ENCODE data around the gene BUD13.

The BUD13 gene

DNA sequence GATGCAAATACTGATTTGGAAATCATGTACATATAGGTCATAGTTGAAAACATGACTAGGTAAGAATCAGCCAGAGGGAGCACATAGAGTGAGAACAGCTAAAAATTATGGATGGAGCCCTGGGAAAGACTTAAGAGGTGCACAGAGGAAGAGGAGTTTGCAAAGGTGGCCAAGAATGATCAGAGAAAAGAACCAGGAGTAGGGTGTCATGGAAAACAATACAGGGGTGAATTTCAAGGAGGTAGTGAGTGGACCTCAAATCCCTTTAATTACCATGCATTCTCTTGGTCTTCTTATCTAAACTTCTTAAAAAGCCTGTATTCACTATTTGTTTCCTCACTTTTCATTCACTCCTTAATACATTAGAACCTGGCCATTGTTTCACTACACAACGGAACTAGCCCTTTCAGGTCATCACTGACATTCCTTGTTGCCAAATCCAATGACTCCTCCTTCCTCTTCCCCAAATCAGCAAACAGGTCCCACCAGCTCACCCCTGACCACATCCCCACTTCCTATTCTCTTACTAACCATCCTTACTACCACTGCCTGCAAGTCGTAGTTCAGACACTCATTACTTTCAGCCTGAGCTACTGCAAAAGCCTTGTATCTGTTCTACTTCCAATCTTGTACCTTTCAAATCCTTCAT, 22.6 kb downstream of the BUD13 start:
- peak; percentile 80 for DNase-seq

DNA sequence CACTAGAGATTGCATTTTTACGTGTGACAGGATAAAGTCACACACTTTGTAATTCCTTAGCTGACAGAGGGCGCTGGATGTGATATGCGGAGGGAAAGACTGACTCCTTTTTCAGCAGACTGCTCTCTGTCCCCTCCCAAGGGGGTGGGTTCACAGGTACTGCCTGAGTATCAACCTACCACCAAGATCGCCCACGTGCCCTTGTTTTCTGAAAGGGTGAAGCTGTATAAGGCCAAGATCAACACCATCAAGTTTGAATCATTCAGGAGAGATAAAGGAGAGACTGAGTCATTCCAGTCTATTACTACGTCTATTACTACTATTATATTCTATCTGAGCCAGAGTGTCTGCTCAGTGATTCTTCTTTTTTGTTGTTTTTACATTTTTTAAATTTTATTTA, 30.7 kb downstream of the BUD13 start:
- DNase-seq, result no peak

GRCh38 chr11:116740741-116741140, 32.0 kb downstream of the BUD13 start:
- no peak for DNase-seq

- no peak for DNase-seq
Observed at GRCh38 chr11:116738975-116739374, 33.8 kb downstream of the BUD13 start.

DNA sequence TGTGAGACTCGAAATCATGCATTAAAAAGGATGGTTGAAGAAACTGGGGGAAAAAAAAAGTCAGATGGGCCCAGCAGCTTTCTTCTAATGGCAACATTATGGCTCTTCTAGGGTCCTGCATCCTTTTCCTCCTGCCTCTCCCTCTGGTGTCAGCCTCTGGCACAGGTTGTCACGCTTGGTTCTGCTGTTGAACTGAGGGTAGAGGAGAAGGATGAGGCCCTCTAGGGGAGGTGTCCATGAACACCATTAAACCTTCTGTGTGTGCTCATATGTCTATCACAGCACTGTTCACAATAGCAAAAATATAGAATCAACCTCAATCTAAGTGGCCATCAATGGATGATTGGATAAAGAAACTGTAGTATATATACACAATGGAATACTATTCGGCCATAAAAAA, 36.0 kb downstream of the BUD13 start:
- no peak for DNase-seq

GRCh38 chr11:116733969-116734508, 38.7 kb downstream of the BUD13 start:
- peak; percentile 23 for DNase-seq

- DNase-seq, result no peak
Observed at GRCh38 chr11:116733043-116733755, 39.6 kb downstream of the BUD13 start.

DNA sequence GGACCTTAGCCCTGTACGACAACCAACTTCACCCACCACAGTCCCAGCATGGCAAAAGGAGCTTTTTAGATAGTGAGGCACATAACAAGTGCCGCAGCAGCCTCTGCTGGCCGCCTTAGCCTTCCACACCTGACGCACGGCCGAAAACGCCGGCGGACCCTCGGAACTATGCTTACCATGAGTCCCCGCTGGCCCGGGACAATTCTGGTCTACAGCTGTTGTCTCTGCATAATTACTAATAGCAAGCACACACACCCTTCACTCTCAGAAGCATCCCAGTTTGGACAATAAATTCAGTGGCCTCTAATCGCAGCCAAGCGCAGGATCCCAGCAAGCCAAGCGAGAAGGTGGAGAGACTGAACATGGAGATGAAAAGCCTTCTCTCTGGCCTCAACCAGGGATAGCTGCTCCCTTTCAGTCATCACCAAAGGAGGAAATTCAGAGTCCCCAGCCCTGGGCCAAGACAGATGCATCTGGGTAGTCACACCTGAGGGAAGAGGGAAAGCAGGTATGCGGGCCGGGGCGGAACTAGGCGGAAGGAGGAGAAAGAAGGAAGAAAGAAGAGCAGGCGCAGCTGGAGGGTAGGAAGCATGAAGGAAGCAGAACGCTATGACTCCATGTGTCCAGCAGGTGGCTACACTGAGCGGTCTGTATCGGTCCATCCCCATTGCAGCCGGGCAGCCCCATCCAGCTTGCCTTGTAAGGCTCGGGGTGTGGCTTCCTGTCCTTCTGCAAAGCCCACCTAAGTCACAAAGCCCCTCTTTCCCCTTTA, 40.3 kb downstream of the BUD13 start:
- DNase-seq, result peak; percentile 52

DNA sequence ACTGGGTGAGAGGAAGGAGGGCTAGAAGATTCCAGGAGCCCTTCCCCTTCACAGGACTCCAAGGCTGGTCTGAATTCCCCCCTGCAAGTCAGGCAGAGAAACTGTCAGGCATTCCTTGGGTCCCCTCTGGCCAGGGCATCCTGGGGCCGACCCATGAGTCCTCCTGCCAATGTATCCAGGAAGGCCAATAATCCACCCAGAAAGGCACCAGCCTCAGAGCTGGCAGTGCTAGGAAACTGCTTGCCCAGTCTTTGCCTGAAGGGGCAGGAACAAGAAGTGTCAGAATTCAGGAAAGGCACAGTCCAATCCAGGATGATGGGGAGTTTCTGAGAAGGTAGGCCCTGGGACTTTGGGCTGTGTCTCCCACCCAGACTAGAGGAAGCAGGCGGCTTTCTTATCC, 41.0 kb downstream of the BUD13 start:
- no peak for DNase-seq

- DNase-seq, result no peak
Observed at GRCh38 chr11:116731097-116731761, 41.6 kb downstream of the BUD13 start.

- no peak for DNase-seq
Observed at GRCh38 chr11:116730601-116731000, 42.2 kb downstream of the BUD13 start.

GRCh38 chr11:116730241-116730561, 42.6 kb downstream of the BUD13 start:
- DNase-seq, result no peak

GRCh38 chr11:116729501-116730240, 43.1 kb downstream of the BUD13 start:
- DNase-seq, result no peak

DNA sequence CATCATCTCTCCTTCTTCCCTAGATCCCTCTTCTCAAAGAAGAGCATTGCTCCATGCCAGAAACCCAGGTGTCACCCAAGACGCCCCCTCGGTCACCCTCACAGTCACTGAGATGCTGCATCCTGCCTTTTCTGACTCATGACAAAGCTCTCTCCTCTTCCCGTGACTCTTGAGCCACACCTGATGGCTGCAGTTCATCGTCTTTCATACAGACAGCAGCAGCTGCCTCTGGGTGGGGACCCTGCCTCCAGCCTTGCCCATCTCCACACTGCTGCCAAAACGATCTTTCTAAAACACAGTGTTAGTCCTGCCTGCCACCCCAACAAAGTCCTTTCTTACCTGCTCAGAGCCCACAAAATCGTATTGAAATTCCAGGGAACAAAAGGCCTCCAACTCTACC, 44.8 kb downstream of the BUD13 start:
- DNase-seq, result no peak

DNA sequence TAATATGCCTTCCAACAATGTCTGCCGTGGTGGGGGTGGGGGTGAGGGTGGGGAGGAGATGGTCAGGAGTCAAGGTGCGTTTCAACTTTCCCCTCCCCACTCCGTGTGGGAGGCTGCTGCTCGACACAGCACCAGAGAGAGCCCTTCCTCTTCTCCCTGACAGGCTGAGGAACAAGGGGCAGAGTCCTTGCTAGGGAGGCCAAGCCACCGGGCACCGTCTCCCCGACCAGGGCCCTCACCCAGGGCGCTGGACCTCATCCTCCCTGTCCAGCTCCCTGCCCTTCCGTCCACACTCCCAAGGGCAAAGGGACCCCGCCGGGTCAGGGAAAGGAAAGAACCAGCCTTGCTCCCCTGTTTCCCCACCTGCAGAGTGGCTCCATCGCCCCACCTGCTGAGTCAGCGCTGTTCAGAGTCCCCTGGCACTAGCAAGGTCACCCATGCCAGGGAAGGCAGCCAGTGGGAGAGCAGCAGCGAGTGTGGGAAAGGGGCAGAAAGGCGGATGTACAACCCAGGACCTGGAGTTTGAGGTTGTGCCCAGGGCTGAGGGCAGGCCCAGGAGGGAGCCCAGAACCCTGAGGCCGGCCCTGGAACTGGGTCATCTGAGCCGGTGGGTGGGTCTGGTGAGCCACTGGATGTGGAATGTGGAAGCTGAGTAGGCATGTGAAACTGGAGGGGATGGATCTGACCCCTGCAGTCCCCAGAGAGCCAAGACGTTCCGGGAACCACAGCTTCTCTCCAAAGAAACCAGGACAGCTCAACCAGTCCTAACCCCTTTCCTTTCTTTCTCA, 47.2 kb downstream of the BUD13 start:
- DNase-seq, result no peak

DNA sequence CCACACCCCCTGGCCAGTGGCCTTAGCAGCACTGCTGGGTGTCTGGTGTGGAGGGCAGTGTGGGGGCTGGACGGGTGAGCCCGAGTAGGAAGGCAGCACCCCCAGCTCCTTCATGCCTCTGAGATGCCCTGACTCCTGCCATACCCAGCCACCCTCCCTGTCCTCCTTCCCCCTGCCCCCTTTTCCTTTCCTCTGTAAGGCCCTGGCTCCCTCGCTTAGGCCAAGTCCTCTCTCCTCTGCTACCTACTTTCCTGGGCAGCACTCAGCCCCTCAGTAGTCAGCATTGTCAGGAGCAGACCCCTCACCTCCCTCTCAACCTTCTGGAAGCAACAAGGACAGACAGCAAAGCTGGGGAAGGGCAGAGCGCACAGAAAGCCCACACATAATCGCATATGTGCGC, 48.0 kb downstream of the BUD13 start:
- no peak for DNase-seq

DNA sequence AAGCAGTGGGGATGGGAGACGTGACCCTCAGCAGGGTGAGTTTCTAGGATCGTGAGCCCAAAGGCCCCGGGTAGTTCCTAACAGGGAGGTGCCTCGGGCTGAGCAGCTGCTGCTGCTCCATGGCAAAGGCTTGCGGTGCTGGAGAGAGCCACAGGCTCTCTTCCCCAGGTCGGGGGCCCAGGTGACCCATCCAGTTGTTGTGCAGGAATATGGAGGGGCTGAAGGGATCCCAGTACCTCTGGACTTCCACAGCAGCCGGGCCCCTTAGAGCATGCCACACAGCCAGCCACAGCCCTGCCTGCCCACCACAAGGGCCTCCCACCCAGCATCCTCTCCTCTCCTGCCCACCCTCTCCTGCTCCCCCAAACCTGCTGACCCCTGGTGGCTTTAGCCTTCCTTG, 49.3 kb downstream of the BUD13 start:
- DNase-seq, result no peak

DNA sequence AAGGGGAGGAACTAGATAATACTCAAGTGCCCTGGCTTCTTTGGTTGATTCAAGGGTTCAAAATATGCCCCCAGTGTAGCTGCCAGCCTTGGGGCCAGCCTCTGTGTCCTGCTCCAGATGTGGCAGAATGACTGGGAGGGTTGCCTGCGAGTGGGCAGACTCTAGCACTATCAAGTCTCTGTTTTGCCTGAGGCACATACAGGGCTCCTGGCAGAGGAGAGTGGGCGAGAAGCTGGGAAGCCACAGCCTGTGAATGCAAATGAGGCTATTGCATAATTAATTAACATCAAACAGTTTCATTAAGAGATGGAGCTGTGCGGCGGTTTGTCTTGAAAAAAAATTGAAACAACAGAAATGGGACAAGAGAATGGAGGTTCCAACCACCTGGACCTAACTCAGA, 50.8 kb downstream of the BUD13 start:
- DNase-seq, result no peak

- DNase-seq, result no peak
Observed at GRCh38 chr11:116720895-116721294, 51.9 kb downstream of the BUD13 start.

- DNase-seq, result no peak
Observed at GRCh38 chr11:116718955-116719501, 53.8 kb downstream of the BUD13 start.

DNA sequence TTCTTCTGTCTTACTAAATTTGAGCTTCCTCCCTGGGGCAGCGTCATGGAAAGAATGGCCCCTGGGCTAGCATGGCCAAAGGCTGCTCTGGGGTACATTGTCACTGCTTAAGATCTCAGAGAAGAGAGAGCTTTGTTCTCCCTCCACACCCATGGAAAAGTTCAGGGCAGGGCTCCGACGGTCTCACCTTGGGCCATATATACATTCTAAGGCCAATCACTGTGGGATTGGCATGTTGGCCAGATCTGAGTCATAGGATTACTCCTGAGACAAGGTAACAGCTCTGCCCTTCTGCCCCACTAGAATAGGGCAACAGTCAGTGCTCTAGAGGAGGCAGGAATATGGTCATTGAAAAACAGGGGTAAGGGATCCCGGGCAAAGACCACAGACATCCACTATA, 56.2 kb downstream of the BUD13 start:
- DNase-seq, result no peak

- DNase-seq, result no peak
Observed at GRCh38 chr11:116715383-116715782, 57.4 kb downstream of the BUD13 start.
